HEK293T (cell line): Measurements from ENCODE around the gene S100A3.
"Not testable (repeated sequence)": the region's sequence is repeated elsewhere in the genome, so short reads cannot be mapped to it uniquely, and the experiment has no call there.

ENCODE experiments used
- CTCF ChIA-PET: fragments of 350-600 bp; formaldehyde crosslinking; extraction: SDS; loops from one replicate; lab custom pipeline; 2021; ENCODE audit warnings: antibody characterized with exemption, inconsistent platforms; lab: Yijun Ruan, JAX
- POLR2A ChIA-PET: fragments of 350-600 bp; formaldehyde crosslinking; extraction: SDS; loops from one replicate; lab custom pipeline; 2020; ENCODE audit warnings: antibody characterized with exemption, inconsistent platforms; lab: Yijun Ruan, JAX
- DNase-seq: peaks from one replicate; pipeline ENCODE4 v3.0.0; 2012; ENCODE audit warnings: mixed read lengths; ENCODE audit errors: extremely low spot score
- ARNT ChIP-seq: fragments of 450-650 bp; IDR thresholded peaks from 2 replicates; pipeline ENCODE4 v1.6.1; 2017; ENCODE audit warnings: mild to moderate bottlenecking
- BHLHE40 ChIP-seq: fragments of 450-650 bp; IDR thresholded peaks from 2 replicates; pipeline ENCODE4 v1.6.1; 2016; ENCODE audit warnings: mild to moderate bottlenecking, moderate library complexity, borderline replicate concordance
- CTBP1 ChIP-seq: fragments of 450-650 bp; IDR thresholded peaks from 2 replicates; pipeline ENCODE4 v1.6.1; 2016; ENCODE audit warnings: borderline replicate concordance
- FOXA1 ChIP-seq: fragments of 450-650 bp; IDR thresholded peaks from 2 replicates; pipeline ENCODE4 v1.6.1; 2016; ENCODE audit warnings: mild to moderate bottlenecking
- FOXK2 ChIP-seq: fragments of 450-650 bp; IDR thresholded peaks from 2 replicates; pipeline ENCODE4 v1.6.1; 2016; ENCODE audit warnings: mild to moderate bottlenecking
- FOXM1 ChIP-seq: fragments of 450-650 bp; IDR thresholded peaks from 2 replicates; pipeline ENCODE4 v1.6.1; 2017; ENCODE audit warnings: mild to moderate bottlenecking, borderline replicate concordance
- HDGF ChIP-seq: fragments of 450-650 bp; IDR thresholded peaks from 2 replicates; pipeline ENCODE4 v1.6.1; 2017; ENCODE audit warnings: antibody characterized with exemption, borderline replicate concordance
- L3MBTL2 ChIP-seq: fragments of 450-650 bp; conservative IDR thresholded peaks from 2 replicates; pipeline ENCODE4 v1.6.1; 2016; ENCODE audit warnings: mild to moderate bottlenecking
- LEF1 ChIP-seq: fragments of 450-650 bp; IDR thresholded peaks from 2 replicates; pipeline ENCODE4 v1.6.1; 2017; ENCODE audit warnings: mild to moderate bottlenecking, borderline replicate concordance
- NFRKB ChIP-seq: fragments of 450-650 bp; IDR thresholded peaks from 2 replicates; pipeline ENCODE4 v1.6.1; 2016; ENCODE audit warnings: mild to moderate bottlenecking, moderate library complexity
- PKNOX1 ChIP-seq: fragments of 450-650 bp; IDR thresholded peaks from 2 replicates; pipeline ENCODE4 v1.6.1; 2016
- SP1 ChIP-seq: fragments of 450-650 bp; IDR thresholded peaks from 2 replicates; pipeline ENCODE4 v1.6.1; 2017
- SUZ12 ChIP-seq: fragments of 450-650 bp; IDR thresholded peaks from 2 replicates; pipeline ENCODE4 v1.6.1; 2016; ENCODE audit warnings: mild to moderate bottlenecking
- ZNF384 ChIP-seq: fragments of 450-650 bp; IDR thresholded peaks from 2 replicates; pipeline ENCODE4 v1.6.1; 2016

S100A3 gene

GRCh38 chr1:153526132-153526543 lies 22.9 kb downstream of the S100A3 start:
- DNase-seq: no peak
- TF ChIP-seq FOXA1 (no peak), NFRKB (no peak), SUZ12 (no peak), BHLHE40 (no peak), ZNF384 (no peak), FOXM1 (no peak), HDGF (no peak), LEF1 (no peak), FOXK2 (no peak)
- POLR2A ChIA-PET: interaction anchor here (1.9 kb wide), 1 partner anchor 108 kb away, joined by 6 read pairs; the partner anchor contains the start of gene CHTOP
- CTCF ChIA-PET: interaction anchor here (0.5 to 2.8 kb wide), 3 partner anchors 101 to 1893 kb away, joined by 3 to 11 read pairs (median 4); partner anchors contain the start of gene S100A13

GRCh38 chr1:153525088-153525728 lies 23.9 kb downstream of the S100A3 start:
- no peak for TF ChIP-seq L3MBTL2
- no peak for TF ChIP-seq SUZ12
- ChIA-PET POLR2A (no interaction called here), CTCF (interaction anchor here (0.5 to 2.8 kb wide), 4 partner anchors 21 to 170 kb away, joined by 3 to 11 read pairs (median 4); partner anchors contain the start of genes S100A13 and S100A4)
- no peak for DNase-seq

- POLR2A ChIA-PET, DNase-seq: not testable (repeated sequence)
- CTCF ChIA-PET: interaction anchor here (3.3 kb wide), 1 partner anchor 10 kb away, joined by 16 read pairs; no protein-coding TSS in a partner anchor
These were observed 26.6 kb downstream of the S100A3 start for GRCh38 chr1:153522353-153523048.

GRCh38 chr1:153521808-153522207 lies 27.2 kb downstream of the S100A3 start:
- CTCF ChIA-PET: interaction anchor here (3.3 kb wide), 1 partner anchor 11 kb away, joined by 16 read pairs; no protein-coding TSS in a partner anchor

GRCh38 chr1:153520818-153521476 lies 28.1 kb downstream of the S100A3 start:
- no peak for DNase-seq
- CTCF ChIA-PET: interaction anchor here (0.6 to 3.3 kb wide), 4 partner anchors 11 to 465 kb away, joined by 3 to 16 read pairs (median 6); partner anchors contain the start of gene RAB13
- POLR2A ChIA-PET: interaction anchor here (1.0 to 1.8 kb wide), 4 partner anchors 47 to 263 kb away, joined by 3 to 10 read pairs (median 4); partner anchors contain the start of genes CHTOP, S100A1 and S100A13
- TF ChIP-seq FOXA1 (no peak), FOXK2 (no peak)

More at GRCh38 chr1:153521808-153522207, 27.2 kb downstream of the S100A3 start:
- DNase-seq, POLR2A ChIA-PET: not testable (repeated sequence)

GRCh38 chr1:153520137-153520691 lies 28.8 kb downstream of the S100A3 start:
- CTCF ChIA-PET: interaction anchor here (0.6 to 3.3 kb wide), 4 partner anchors 9 to 292 kb away, joined by 4 to 16 read pairs (median 6); no protein-coding TSS in a partner anchor

GRCh38 chr1:153519242-153519641 lies 29.8 kb downstream of the S100A3 start:
- ChIA-PET CTCF (no interaction called here), POLR2A (interaction anchor here (1.6 to 1.8 kb wide), 2 partner anchors 108 to 115 kb away, joined by 5 to 10 read pairs; partner anchors contain the start of genes CHTOP, S100A1 and S100A13)
- DNase-seq: no peak
- TF ChIP-seq ARNT (no peak), HDGF (no peak), SUZ12 (no peak), ZNF384 (no peak), SP1 (no peak), CTBP1 (no peak), FOXM1 (no peak), BHLHE40 (no peak), LEF1 (no peak), PKNOX1 (no peak)

More at GRCh38 chr1:153520137-153520691, 28.8 kb downstream of the S100A3 start:
- POLR2A ChIA-PET: interaction anchor here (1.0 to 1.8 kb wide), 4 partner anchors 48 to 263 kb away, joined by 3 to 10 read pairs (median 4); partner anchors contain the start of genes CHTOP, S100A1 and S100A13
- DNase-seq: not testable (repeated sequence)
